HG02678 (cell line): ENCODE results near the gene MAPK10.
"Not testable (repeated sequence)": the region's sequence is repeated elsewhere in the genome, so short reads cannot be mapped to it uniquely, and the experiment has no call there.

Experiments used
- ATAC-seq: cut with Tn5 transposase; IDR thresholded peaks from one replicate; pipeline ENCODE4 v1.9.1; 2021; ENCODE audit warnings: mild to moderate bottlenecking, moderate library complexity; ENCODE audit not compliant: unreplicated experiment

MAPK10 gene

GRCh38 chr4:85995361-85995760, 364.5 kb downstream of the MAPK10 start:
- ATAC-seq = peak; percentile 76

GRCh38 chr4:85994576-85994975, 365.3 kb downstream of the MAPK10 start:
- no peak for ATAC-seq

GRCh38 chr4:85993641-85994040, 366.2 kb downstream of the MAPK10 start:
- no peak for ATAC-seq

GRCh38 chr4:85986266-85986665, 373.6 kb downstream of the MAPK10 start:
- ATAC-seq = no peak

GRCh38 chr4:85979276-85979675, 380.6 kb downstream of the MAPK10 start:
- ATAC-seq = peak; percentile 98

- ATAC-seq = no peak
Observed at GRCh38 chr4:85970535-85970934, 389.3 kb downstream of the MAPK10 start.

GRCh38 chr4:85968945-85969819, 390.7 kb downstream of the MAPK10 start:
- peak; percentile 58 for ATAC-seq

GRCh38 chr4:85967872-85968271, 392.0 kb downstream of the MAPK10 start:
- peak; percentile 45 for ATAC-seq

GRCh38 chr4:85966373-85966772, 393.5 kb downstream of the MAPK10 start:
- no peak for ATAC-seq

GRCh38 chr4:85965529-85965928, 394.3 kb downstream of the MAPK10 start:
- ATAC-seq = no peak

GRCh38 chr4:85965017-85965416, 394.8 kb downstream of the MAPK10 start:
- ATAC-seq = not testable (repeated sequence)

- no peak for ATAC-seq
Observed at GRCh38 chr4:85964298-85964697, 395.6 kb downstream of the MAPK10 start.

- no peak for ATAC-seq
Observed at GRCh38 chr4:85963231-85963630, 396.6 kb downstream of the MAPK10 start.

GRCh38 chr4:85961887-85962286, 398.0 kb downstream of the MAPK10 start:
- ATAC-seq = no peak

- no peak for ATAC-seq
Observed at GRCh38 chr4:85956293-85956945, 403.4 kb downstream of the MAPK10 start.

GRCh38 chr4:85955620-85956292, 404.1 kb downstream of the MAPK10 start:
- no peak for ATAC-seq

- no peak for ATAC-seq
Observed at GRCh38 chr4:85953651-85954018, 406.2 kb downstream of the MAPK10 start.

- ATAC-seq = no peak
Observed at GRCh38 chr4:85952972-85953650, 406.7 kb downstream of the MAPK10 start.

- no peak for ATAC-seq
Observed at GRCh38 chr4:85952528-85952927, 407.3 kb downstream of the MAPK10 start.

GRCh38 chr4:85951099-85951498, 408.8 kb downstream of the MAPK10 start:
- no peak for ATAC-seq

- no peak for ATAC-seq
Observed at GRCh38 chr4:85946821-85947220, 413.0 kb downstream of the MAPK10 start.
